ENCODE data around the gene REEP5. TPM values are rescaled to one million over a fixed set of nuclear protein-coding genes. Genes with fewer than 3 reads are reported as not detected.

Gene REEP5
- total RNA-seq, 1 experiment from 2014 or later: 65.2 TPM

- BruUV-seq (replicated peaks): no TSS peak
- ChIA-PET CTCF (interaction anchor here (0.6 to 1.7 kb wide), 4 partner anchors 11 to 53 kb away, joined by 3 to 8 read pairs (median 4); no protein-coding TSS in a partner anchor), POLR2A (interaction anchor here (0.7 to 0.9 kb wide), 2 partner anchors 48 to 316 kb away, joined by 3 read pairs; no protein-coding TSS in a partner anchor)
- TF ChIP-seq CTCF (IDR thresholded peaks at IDR 0.05; ENCODE audit: unreplicated experiment): no peak
- Mint-ChIP-seq H3K27me3 (ENCODE audit: insufficient read depth, unreplicated experiment) (no peaks in the 10 kb centered on the region), H3K27ac (ENCODE audit: low read depth, unreplicated experiment) (peak overlapping the region; percentile 29), H3K9me3 (ENCODE audit: unreplicated experiment) (no peaks in the 10 kb centered on the region), H3K36me3 (ENCODE audit: insufficient read depth, unreplicated experiment) (peaks cover 71% of the 10 kb centered on the region), H3K4me1 (ENCODE audit: insufficient read depth, unreplicated experiment) (peaks cover 32% of the 10 kb centered on the region), H3K4me3 (ENCODE audit: unreplicated experiment) (no peak overlapping the region)
- intact Hi-C loops (cut with micrococcal nuclease): no loop called here
- DNase-seq (ENCODE audit: unreplicated experiment): no peak
These were observed 6.2 kb downstream of the REEP5 start for GRCh38 chr5:112915831-112916230.

- CTCF ChIA-PET: interaction anchor here (0.9 to 1.5 kb wide), 4 partner anchors 9 to 82 kb away, joined by 3 to 5 read pairs (median 4); no protein-coding TSS in a partner anchor
- no peak for DNase-seq (ENCODE audit: unreplicated experiment)
- H3K9me3 Mint-ChIP-seq (ENCODE audit: unreplicated experiment): no peaks in the 10 kb centered on the region
- H3K4me1 Mint-ChIP-seq (ENCODE audit: insufficient read depth, unreplicated experiment): peaks cover 32% of the 10 kb centered on the region
- TF ChIP-seq CTCF (IDR thresholded peaks at IDR 0.05; ENCODE audit: unreplicated experiment): no peak
- intact Hi-C loops (cut with micrococcal nuclease): no loop called here
- POLR2A ChIA-PET: interaction anchor here (0.8 to 1.1 kb wide), 3 partner anchors 10 to 43 kb away, joined by 3 to 7 read pairs (median 3); no protein-coding TSS in a partner anchor
- no peaks in the 10 kb centered on the region for H3K27me3 Mint-ChIP-seq (ENCODE audit: insufficient read depth, unreplicated experiment)
- no peak overlapping the region for H3K4me3 Mint-ChIP-seq (ENCODE audit: unreplicated experiment)
- BruUV-seq (replicated peaks): no TSS peak
- no peak overlapping the region for H3K27ac Mint-ChIP-seq (ENCODE audit: low read depth, unreplicated experiment)
- peaks cover 76% of the 10 kb centered on the region for H3K36me3 Mint-ChIP-seq (ENCODE audit: insufficient read depth, unreplicated experiment)
These were observed 7.4 kb downstream of the REEP5 start for GRCh38 chr5:112914584-112914983.

- H3K27me3 Mint-ChIP-seq (ENCODE audit: insufficient read depth, unreplicated experiment): no peaks in the 10 kb centered on the region
- no TSS peak for BruUV-seq (replicated peaks)
- TF ChIP-seq CTCF (IDR thresholded peaks at IDR 0.05; ENCODE audit: unreplicated experiment): no peak
- POLR2A ChIA-PET: interaction anchor here (0.7 to 1.6 kb wide), 3 partner anchors 8 to 10 kb away, joined by 3 to 11 read pairs (median 7); no protein-coding TSS in a partner anchor
- intact Hi-C loops (cut with micrococcal nuclease): no loop called here
- H3K36me3 Mint-ChIP-seq (ENCODE audit: insufficient read depth, unreplicated experiment): peaks cover 64% of the 10 kb centered on the region
- H3K4me1 Mint-ChIP-seq (ENCODE audit: insufficient read depth, unreplicated experiment): peaks cover 13% of the 10 kb centered on the region
- H3K27ac Mint-ChIP-seq (ENCODE audit: low read depth, unreplicated experiment): no peak overlapping the region
- CTCF ChIA-PET: no interaction called here
- no peak for DNase-seq (ENCODE audit: unreplicated experiment)
- no peaks in the 10 kb centered on the region for H3K9me3 Mint-ChIP-seq (ENCODE audit: unreplicated experiment)
- no peak overlapping the region for H3K4me3 Mint-ChIP-seq (ENCODE audit: unreplicated experiment)
These were observed 11.5 kb downstream of the REEP5 start for GRCh38 chr5:112910529-112910928.

GRCh38 chr5:112908854-112909253 is 13.2 kb downstream of the REEP5 start:
- H3K36me3 Mint-ChIP-seq (ENCODE audit: insufficient read depth, unreplicated experiment): peaks cover 57% of the 10 kb centered on the region
- ChIA-PET CTCF (interaction anchor here (0.6 to 1.6 kb wide), 4 partner anchors 8 to 152 kb away, joined by 3 to 6 read pairs (median 3); no protein-coding TSS in a partner anchor), POLR2A (interaction anchor here (0.6 to 1.6 kb wide), 3 partner anchors 12 to 963 kb away, joined by 4 to 7 read pairs (median 6); no protein-coding TSS in a partner anchor)
- peaks cover 11% of the 10 kb centered on the region for H3K4me1 Mint-ChIP-seq (ENCODE audit: insufficient read depth, unreplicated experiment)
- no peaks in the 10 kb centered on the region for H3K27me3 Mint-ChIP-seq (ENCODE audit: insufficient read depth, unreplicated experiment)
- BruUV-seq (replicated peaks): no TSS peak
- H3K9me3 Mint-ChIP-seq (ENCODE audit: unreplicated experiment): no peaks in the 10 kb centered on the region
- intact Hi-C loops (cut with micrococcal nuclease): no loop called here
- H3K4me3 Mint-ChIP-seq (ENCODE audit: unreplicated experiment): no peak overlapping the region
- DNase-seq (ENCODE audit: unreplicated experiment): no peak
- no peak overlapping the region for H3K27ac Mint-ChIP-seq (ENCODE audit: low read depth, unreplicated experiment)
- no peak for TF ChIP-seq CTCF (IDR thresholded peaks at IDR 0.05; ENCODE audit: unreplicated experiment)
